ENCODE measurements around the gene ECE1. TPM values are rescaled to one million over a fixed set of nuclear protein-coding genes. Genes with fewer than 3 reads are reported as not detected.

ECE1 gene
- total and polyA plus RNA-seq, 2 of the 13 experiments (the other 11 are each of a cell fraction or from before 2014, with no cell fraction given) = 13.5 to 21.2 TPM

DNA sequence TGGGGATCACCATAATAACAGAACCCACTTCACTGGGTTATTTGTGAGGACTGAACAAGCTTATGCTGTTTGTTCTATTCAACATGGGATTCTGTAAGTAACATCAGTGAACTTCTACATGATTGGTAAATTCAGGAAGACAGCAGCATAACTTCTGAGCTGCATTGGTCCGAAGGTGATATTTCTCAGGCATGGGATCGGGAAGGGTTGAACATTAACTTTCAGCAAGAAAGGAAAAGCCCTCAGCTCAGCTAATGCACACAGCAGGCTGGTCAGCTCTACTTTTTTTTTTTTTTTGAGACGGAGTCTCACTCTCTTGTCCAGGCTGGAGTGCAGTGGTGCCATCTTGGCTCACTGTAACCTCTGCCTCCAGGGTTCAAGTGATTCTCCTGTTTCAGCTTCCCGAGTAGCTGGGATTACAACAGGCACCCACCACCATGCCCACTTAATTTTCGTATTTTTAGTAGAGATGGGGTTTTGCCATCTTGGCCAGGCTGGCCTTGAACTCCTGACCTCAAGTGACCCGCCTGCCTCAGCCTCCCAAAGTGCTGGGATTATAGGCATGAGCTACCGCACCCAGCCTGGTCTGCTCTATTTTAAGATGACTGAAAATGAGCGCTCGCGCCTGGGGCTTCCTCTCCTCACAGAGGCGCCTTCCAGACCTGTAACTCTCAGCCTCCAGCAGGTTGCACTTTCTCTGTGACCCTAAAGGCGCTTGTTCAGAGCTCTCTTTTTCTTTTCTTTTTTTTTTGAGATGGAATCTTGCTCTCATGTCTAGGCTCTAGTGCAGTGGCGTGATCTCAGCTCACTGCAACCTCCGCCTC, 42.2 kb downstream of the ECE1 start (continued):
- TF ChIP-seq THAP11 (CRISPR knock-in tag; IDR thresholded peaks at IDR 0.05) (0 out of 2 replicates have a peak, but pooled peaks have one; percentile 12), AGO2 (optimal IDR thresholded peaks at IDR 0.05; ENCODE audit: low read depth, low read length) (no peak), DZIP1 (CRISPR knock-in tag; IDR thresholded peaks at IDR 0.05) (no peak), HNF1B (CRISPR knock-in tag; IDR thresholded peaks at IDR 0.05) (peak; percentile 63), GATAD2A (CRISPR knock-in tag; IDR thresholded peaks at IDR 0.05) (0 out of 2 replicates have a peak, but pooled peaks have one; percentile 21), ZFP36L1 (CRISPR knock-in tag; IDR thresholded peaks at IDR 0.05) (no peak), ATM (IDR thresholded peaks at IDR 0.05; ENCODE audit: borderline replicate concordance) (no peak), CBX1 (IDR thresholded peaks at IDR 0.05; ENCODE audit: low read depth) (no peak), SYNCRIP (IDR thresholded peaks at IDR 0.05; ENCODE audit: insufficient read depth, low read depth, low read length) (no peak), ZNF550 (CRISPR knock-in tag; IDR thresholded peaks at IDR 0.05; ENCODE audit: borderline replicate concordance) (no peak), ZNF724P (CRISPR knock-in tag; IDR thresholded peaks at IDR 0.05; ENCODE audit: borderline replicate concordance) (no peak), SUZ12 (IDR thresholded peaks at IDR 0.05; ENCODE audit: low read depth, low read length) (no peak), ZNF264 (CRISPR knock-in tag; IDR thresholded peaks at IDR 0.05) (no peak), ZNF468 (CRISPR knock-in tag; IDR thresholded peaks at IDR 0.05) (no peak), ZFP90 (CRISPR knock-in tag; IDR thresholded peaks at IDR 0.05; ENCODE audit: borderline replicate concordance) (no peak), NFKB2 (CRISPR knock-in tag; IDR thresholded peaks at IDR 0.05; ENCODE audit: borderline replicate concordance) (no peak), ZNF782 (CRISPR knock-in tag; IDR thresholded peaks at IDR 0.05; ENCODE audit: borderline replicate concordance) (no peak), TGIF2 (CRISPR knock-in tag; IDR thresholded peaks at IDR 0.05) (no peak), MIER2 (CRISPR knock-in tag; IDR thresholded peaks at IDR 0.05) (no peak), GLI4 (CRISPR knock-in tag; IDR thresholded peaks at IDR 0.05; ENCODE audit: borderline replicate concordance) (no peak), SNRNP70 (IDR thresholded peaks at IDR 0.05; ENCODE audit: low read depth, low read length) (no peak), GATAD1 (CRISPR knock-in tag; IDR thresholded peaks at IDR 0.05) (no peak), POGZ (CRISPR knock-in tag; IDR thresholded peaks at IDR 0.05) (peak; percentile 23; the same call in 1 of the 2 replicates)
- TF ChIP-seq, protein P1, sequence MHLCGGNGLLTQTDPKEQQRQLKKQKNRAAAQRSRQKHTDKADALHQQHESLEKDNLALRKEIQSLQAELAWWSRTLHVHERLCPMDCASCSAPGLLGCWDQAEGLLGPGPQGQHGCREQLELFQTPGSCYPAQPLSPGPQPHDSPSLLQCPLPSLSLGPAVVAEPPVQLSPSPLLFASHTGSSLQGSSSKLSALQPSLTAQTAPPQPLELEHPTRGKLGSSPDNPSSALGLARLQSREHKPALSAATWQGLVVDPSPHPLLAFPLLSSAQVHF (CRISPR knock-in tag; IDR thresholded peaks at IDR 0.05) = no peak
- TF ChIP-seq, protein P2, sequence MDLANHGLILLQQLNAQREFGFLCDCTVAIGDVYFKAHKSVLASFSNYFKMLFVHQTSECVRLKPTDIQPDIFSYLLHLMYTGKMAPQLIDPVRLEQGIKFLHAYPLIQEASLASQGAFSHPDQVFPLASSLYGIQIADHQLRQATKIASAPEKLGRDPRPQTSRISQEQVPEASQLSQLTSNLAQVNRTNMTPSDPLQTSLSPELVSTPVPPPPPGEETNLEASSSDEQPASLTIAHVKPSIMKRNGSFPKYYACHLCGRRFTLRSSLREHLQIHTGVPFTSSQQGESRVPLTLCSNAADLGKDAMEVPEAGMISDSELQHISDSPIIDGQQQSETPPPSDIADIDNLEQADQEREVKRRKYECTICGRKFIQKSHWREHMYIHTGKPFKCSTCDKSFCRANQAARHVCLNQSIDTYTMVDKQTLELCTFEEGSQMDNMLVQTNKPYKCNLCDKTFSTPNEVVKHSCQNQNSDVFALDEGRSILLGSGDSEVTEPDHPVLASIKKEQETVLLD (CRISPR knock-in tag; IDR thresholded peaks at IDR 0.05; ENCODE audit: low read depth) = no peak

Data from HepG2 (cell line).